ENCODE measurements around the gene LRATD1.

The LRATD1 gene

GRCh38 chr2:14631406-14632040, 994 bp upstream of the LRATD1 start:
- no peak overlapping the region for H3K4me3 ChIP-seq (ENCODE audit: low read depth, low read length)
- DNase-seq (ENCODE audit: low read depth), result no peak
- no peak for TF ChIP-seq CTCF (conservative IDR thresholded peaks at IDR 0.05; ENCODE audit: low read depth, low read length)

- no peak for DNase-seq (ENCODE audit: low read depth)
- no peak for TF ChIP-seq CTCF (conservative IDR thresholded peaks at IDR 0.05; ENCODE audit: low read depth, low read length)
- H3K4me3 ChIP-seq (ENCODE audit: low read depth, low read length), result no peak overlapping the region
Observed at GRCh38 chr2:14633061-14633460, 544 bp downstream of the LRATD1 start.

DNA sequence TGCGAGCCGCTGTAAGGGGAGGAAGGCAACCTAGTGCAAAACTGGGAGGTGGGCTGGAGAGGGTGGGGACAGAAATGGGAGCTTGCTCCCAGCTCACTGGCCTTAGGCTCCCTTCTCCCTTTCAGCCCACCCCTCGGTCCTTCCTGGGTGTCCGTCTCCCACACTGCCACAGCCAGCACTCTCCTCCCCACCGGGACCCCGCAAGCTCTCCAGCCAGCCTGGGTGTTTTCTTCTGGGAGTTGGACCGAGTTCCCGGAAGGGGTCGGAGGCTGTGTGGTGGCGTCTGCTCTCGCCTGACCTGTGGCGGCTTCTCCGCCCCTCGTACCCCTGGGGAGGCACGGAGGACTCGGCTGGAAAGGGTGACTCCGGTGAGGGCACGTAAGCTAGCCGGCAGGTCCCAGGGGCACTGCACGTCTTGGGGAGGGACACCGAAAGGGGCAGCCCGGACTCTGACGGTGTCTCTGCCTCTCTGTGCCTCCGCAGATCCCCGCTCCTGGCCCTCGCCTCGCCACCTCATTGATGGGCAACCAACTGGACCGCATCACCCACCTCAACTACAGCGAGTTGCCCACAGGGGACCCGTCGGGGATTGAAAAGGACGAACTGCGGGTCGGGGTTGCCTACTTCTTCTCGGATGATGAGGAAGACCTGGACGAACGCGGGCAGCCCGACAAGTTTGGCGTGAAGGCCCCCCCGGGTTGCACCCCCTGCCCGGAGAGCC, 1.1 kb downstream of the LRATD1 start:
- DNase-seq (ENCODE audit: low read depth), result no peak
- H3K4me3 ChIP-seq (ENCODE audit: low read depth, low read length), result no peak overlapping the region
- no peak for TF ChIP-seq CTCF (conservative IDR thresholded peaks at IDR 0.05; ENCODE audit: low read depth, low read length)

DNA sequence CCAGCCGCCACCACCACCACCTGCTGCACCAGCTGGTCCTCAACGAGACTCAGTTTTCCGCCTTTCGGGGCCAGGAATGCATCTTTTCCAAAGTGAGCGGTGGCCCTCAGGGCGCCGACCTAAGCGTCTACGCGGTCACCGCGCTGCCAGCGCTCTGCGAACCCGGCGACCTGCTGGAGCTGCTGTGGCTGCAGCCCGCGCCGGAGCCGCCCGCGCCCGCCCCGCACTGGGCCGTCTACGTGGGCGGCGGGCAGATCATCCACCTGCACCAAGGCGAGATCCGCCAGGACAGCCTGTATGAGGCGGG, 1.6 kb downstream of the LRATD1 start:
- no peak for TF ChIP-seq CTCF (conservative IDR thresholded peaks at IDR 0.05; ENCODE audit: low read depth, low read length)
- H3K4me3 ChIP-seq (ENCODE audit: low read depth, low read length), result peak overlapping the region; percentile 41
- DNase-seq (ENCODE audit: low read depth), result no peak

DNA sequence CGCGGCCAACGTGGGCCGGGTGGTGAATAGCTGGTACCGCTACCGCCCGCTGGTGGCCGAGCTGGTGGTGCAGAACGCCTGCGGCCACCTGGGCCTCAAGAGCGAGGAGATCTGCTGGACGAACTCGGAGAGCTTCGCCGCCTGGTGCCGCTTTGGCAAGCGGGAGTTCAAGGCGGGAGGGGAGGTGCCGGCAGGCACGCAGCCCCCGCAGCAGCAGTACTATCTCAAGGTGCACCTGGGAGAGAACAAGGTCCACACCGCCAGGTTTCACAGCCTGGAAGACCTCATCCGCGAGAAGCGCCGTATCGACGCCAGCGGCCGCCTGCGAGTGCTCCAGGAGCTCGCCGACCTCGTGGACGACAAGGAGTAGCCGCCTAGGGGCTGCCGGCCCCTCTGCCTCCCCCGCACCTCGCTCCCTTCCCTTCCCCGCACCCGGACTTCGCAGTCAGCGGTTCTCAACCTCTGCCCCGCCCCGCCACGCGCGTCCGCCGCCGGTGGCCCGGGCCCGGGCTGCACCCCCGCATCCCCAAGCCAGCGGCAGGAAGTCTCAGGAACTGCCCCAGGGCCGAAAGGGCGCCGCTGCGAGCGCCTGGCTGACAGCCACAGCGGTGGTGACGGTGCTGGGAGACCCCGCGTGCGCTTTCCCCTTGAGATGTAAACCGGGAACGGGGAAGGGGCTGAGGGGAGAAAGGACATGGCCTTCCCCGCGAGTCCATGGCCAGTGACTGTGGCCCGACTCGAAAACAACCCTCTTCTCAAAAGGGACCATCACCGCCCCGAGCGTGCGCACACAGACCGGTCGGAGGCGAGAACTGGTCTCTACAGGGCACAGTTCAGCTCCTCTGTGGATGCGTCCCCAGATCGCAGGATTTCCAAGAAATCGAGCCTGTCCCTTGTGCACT, 2.2 kb downstream of the LRATD1 start:
- peak overlapping the region; percentile 41 for H3K4me3 ChIP-seq (ENCODE audit: low read depth, low read length)
- DNase-seq (ENCODE audit: low read depth), result peak; percentile 60
- TF ChIP-seq CTCF (conservative IDR thresholded peaks at IDR 0.05; ENCODE audit: low read depth, low read length), result peak; percentile 64

GRCh38 chr2:14635391-14635871, 2.9 kb downstream of the LRATD1 start:
- peak overlapping the region; percentile 41 for H3K4me3 ChIP-seq (ENCODE audit: low read depth, low read length)
- peak; percentile 47 for DNase-seq (ENCODE audit: low read depth)
- no peak for TF ChIP-seq CTCF (conservative IDR thresholded peaks at IDR 0.05; ENCODE audit: low read depth, low read length)
